NCI-H1105 (cell line): Measurements from ENCODE around the gene MTHFR.

ENCODE experiments used
- DNase-seq: peaks from one replicate; lab custom pipeline; 2025; lab: John Stamatoyannopoulos, UW

MTHFR gene

GRCh38 chr1:11805422-11806306 lies at the start of gene MTHFR, which contains the start of gene CLCN6:
TSS of gene MTHFR (minus strand) at chr1:11805964. CDS start at chr1:11803116, 2,848 bp downstream.
TSS of gene CLCN6 (plus strand) at chr1:11806191. CDS start at chr1:11806263, 72 bp downstream.
- DNase-seq = peak; percentile 100

- DNase-seq = no peak
These were observed 49.7 kb upstream of the MTHFR start for GRCh38 chr1:11855430-11855829.

- no peak for DNase-seq
These were observed 48.8 kb upstream of the MTHFR start for GRCh38 chr1:11854519-11854918.

GRCh38 chr1:11851180-11851579 lies 45.4 kb upstream of the MTHFR start:
- DNase-seq = no peak

GRCh38 chr1:11850156-11850555 lies 44.4 kb upstream of the MTHFR start:
- no peak for DNase-seq

- DNase-seq = no peak
These were observed 42.6 kb upstream of the MTHFR start for GRCh38 chr1:11848373-11848700.

- DNase-seq = peak; percentile 96
These were observed 42.1 kb upstream of the MTHFR start, which contains the start of gene NPPA for GRCh38 chr1:11847667-11848372. TSS of gene NPPA (minus strand) at chr1:11847783. CDS start at chr1:11847684, 99 bp downstream.

- DNase-seq = no peak
These were observed 40.0 kb upstream of the MTHFR start for GRCh38 chr1:11845641-11846335.

GRCh38 chr1:11842154-11843041 lies 36.6 kb upstream of the MTHFR start:
- DNase-seq = no peak

- no peak for DNase-seq
These were observed 35.7 kb upstream of the MTHFR start for GRCh38 chr1:11841245-11842153.

- no peak for DNase-seq
These were observed 34.3 kb upstream of the MTHFR start for GRCh38 chr1:11839727-11840705.

- DNase-seq = peak; percentile 59
These were observed 32.8 kb upstream of the MTHFR start for GRCh38 chr1:11838349-11839272.

- no peak for DNase-seq
These were observed 32.1 kb upstream of the MTHFR start for GRCh38 chr1:11837767-11838348.

GRCh38 chr1:11836955-11837766 lies 31.4 kb upstream of the MTHFR start:
- DNase-seq = no peak

- DNase-seq = no peak
These were observed 29.9 kb upstream of the MTHFR start for GRCh38 chr1:11835441-11836225.

GRCh38 chr1:11833900-11834299 lies 28.1 kb upstream of the MTHFR start:
- no peak for DNase-seq
